Raji (cell line): ENCODE data around the gene TMPRSS2.

Experiments used
- POLR2A ChIP-seq: IDR thresholded peaks from 2 replicates; pipeline ENCODE4 v1.6.1; 2011; ENCODE audit warnings: low read depth, low read length, control low read depth; ENCODE audit not compliant: insufficient read depth

TMPRSS2 gene

GRCh38 chr21:41431788-41432548 is 76.0 kb downstream of the TMPRSS2 start:
- no peak for TF ChIP-seq POLR2A

GRCh38 chr21:41429925-41430491 is 78.0 kb downstream of the TMPRSS2 start:
- TF ChIP-seq POLR2A, result no peak

- TF ChIP-seq POLR2A, result no peak
These were observed 78.7 kb downstream of the TMPRSS2 start for GRCh38 chr21:41429305-41429704.

GRCh38 chr21:41428847-41429246 is 79.1 kb downstream of the TMPRSS2 start:
- TF ChIP-seq POLR2A, result no peak

- no peak for TF ChIP-seq POLR2A
These were observed 79.6 kb downstream of the TMPRSS2 start for GRCh38 chr21:41428311-41428710.

- TF ChIP-seq POLR2A, result no peak
These were observed 80.4 kb downstream of the TMPRSS2 start for GRCh38 chr21:41427556-41427955.

GRCh38 chr21:41426676-41427404 is 81.1 kb downstream of the TMPRSS2 start:
- TF ChIP-seq POLR2A, result no peak

GRCh38 chr21:41425954-41426675 is 81.8 kb downstream of the TMPRSS2 start, which contains the start of gene MX1:
Gene MX1 (plus strand): TSS chr21:41426239. CDS start chr21:41432071, 5,832 bp downstream.
- no peak for TF ChIP-seq POLR2A

- TF ChIP-seq POLR2A, result no peak
These were observed 82.4 kb downstream of the TMPRSS2 start for GRCh38 chr21:41425588-41425953.

- no peak for TF ChIP-seq POLR2A
These were observed 85.2 kb downstream of the TMPRSS2 start for GRCh38 chr21:41422546-41423304.

- TF ChIP-seq POLR2A, result no peak
These were observed 87.8 kb downstream of the TMPRSS2 start for GRCh38 chr21:41419921-41420862.

GRCh38 chr21:41418956-41419680 is 88.8 kb downstream of the TMPRSS2 start:
- TF ChIP-seq POLR2A, result no peak

GRCh38 chr21:41418393-41418792 is 89.6 kb downstream of the TMPRSS2 start:
- no peak for TF ChIP-seq POLR2A
